ENCODE results near the gene MMP25.
"Not testable (repeated sequence)": the region's sequence is repeated elsewhere in the genome, so short reads cannot be mapped to it uniquely, and the experiment has no call there.

The MMP25 gene

DNA sequence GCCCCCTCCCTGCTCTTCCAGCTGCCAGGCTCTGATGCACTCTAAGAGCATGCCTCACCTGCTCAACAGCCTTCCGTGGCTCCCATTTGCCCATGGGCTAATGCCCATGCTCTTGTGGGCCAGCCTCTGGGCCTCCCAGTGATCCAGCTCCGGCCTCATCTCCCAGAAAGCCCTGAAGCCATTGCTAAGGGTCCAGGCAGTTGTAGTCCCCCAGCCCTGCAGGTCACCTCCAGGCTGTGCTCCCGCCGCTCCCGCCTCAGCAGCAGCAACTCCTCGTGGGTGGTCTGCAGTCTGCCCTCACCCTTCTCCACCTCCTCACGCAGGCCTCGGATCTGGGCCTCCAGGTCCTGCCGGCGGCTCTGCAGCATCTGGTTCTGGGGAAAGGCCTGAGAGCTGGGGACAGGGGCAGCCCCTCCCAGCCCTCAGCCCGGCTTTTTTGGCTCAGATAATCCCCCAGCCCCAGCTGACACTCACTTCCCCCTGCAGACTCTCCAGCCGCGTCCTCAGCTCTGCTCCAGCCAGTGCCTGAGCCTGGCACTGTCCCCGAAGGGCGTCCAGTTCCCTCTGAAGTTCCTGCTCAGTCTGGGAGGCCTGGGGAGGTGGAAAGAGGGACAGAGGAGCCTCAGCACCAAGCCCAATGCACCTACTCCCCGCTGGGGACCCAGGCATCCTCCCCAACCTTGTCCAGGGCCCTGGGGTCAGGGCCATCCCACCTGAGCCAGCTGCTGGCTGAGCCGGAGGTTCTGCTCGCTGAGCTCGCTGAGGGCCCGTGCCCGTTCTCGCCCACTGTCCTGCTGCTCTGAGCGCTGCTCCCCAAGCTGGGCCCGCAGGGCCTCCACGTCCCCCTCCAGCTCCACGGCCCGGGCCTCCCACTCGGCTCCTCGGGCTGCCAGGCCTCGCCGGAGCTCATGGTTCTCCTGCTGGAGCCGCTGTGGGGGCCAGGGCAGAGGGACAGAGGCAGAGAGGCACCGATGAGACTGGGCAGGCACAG, 15.8 kb upstream of the MMP25 start:
- DNase-seq (ENCODE audit: low read depth in 2 of 2): no peak

DNA sequence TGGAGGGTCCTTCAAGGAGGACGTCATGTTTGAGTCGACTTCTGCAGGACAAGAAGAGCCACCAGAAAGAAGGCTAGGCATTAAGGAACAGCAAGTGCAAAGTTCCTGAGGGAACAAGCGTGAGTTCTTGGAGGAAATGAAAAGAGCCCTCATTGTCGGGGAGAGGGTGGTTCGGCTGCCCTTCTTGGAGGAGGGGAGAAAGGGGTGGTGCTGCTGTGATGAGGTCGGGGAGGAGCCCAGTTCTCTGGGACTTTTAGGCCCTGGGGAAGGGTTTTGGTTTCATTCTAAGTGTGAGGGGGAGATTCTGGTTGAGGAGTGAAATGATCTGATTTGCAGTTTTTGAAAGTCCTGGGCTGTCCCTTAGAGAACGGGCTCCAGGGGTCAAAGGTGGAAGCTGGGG, 13.7 kb upstream of the MMP25 start:
- DNase-seq (ENCODE audit: low read depth in 2 of 2): no peak

GRCh38 chr16:3035289-3035971, 10.9 kb upstream of the MMP25 start:
- no peak for DNase-seq (ENCODE audit: low read depth in 2 of 2)

- DNase-seq (ENCODE audit: low read depth in 2 of 2): no peak
Measured at GRCh38 chr16:3035972-3036725, 10.2 kb upstream of the MMP25 start.

- no peak for DNase-seq (ENCODE audit: low read depth in 2 of 2)
Measured at GRCh38 chr16:3036726-3037315, 9.5 kb upstream of the MMP25 start, which contains the start of gene BICDL2. Gene BICDL2 (minus strand): TSS chr16:3036944. CDS start chr16:3035496, 1,448 bp downstream.

- DNase-seq (ENCODE audit: low read depth in 2 of 2): no peak
Measured at GRCh38 chr16:3038256-3038655, 8.1 kb upstream of the MMP25 start.

DNA sequence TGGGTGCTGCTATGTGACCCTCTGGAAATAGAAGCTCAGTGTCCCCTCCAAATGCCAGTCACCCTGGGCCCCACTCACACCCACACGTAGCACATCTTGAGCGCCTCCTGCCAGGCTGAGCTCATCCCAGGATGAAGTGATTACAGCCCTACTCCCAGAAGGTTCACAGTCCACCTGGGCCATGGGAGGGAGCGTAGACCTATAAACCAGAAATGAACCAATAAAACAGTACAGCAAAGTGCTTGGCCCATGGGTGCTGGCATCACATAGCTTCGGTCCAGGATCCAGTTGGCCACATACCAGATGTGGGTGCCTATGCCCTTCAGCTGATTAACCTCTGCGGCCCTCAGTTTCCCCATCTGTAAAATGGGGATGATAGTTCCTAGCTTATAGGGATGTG, 7.5 kb upstream of the MMP25 start:
- no peak for DNase-seq (ENCODE audit: low read depth in 2 of 2)

GRCh38 chr16:3042376-3042775, 4.0 kb upstream of the MMP25 start:
- DNase-seq (ENCODE audit: low read depth in 2 of 2): no peak

DNA sequence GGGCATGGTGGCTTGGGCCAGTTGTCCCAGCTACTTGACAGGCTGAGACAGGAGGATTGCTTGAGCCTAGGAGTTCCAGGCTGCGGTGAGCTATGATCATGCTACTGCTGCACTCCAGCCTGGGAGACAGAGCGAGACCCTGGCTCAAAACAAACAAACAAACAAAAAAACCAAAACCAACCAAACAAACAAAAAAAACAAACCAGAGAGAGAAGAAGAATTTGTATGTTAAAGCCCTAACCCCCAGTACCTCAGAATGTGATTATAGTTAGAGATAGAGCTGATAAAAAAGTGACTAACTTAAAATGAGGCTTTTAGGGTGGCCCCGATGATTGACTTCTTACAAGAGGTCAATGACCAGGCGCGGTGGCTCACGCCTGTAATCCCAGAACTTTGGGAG, 1.7 kb upstream of the MMP25 start:
- no peak for DNase-seq (ENCODE audit: low read depth in 2 of 2)

- DNase-seq (ENCODE audit: low read depth in 2 of 2): no peak
Measured at GRCh38 chr16:3046641-3047386, 453 bp downstream of the MMP25 start.

GRCh38 chr16:3047387-3047720, 993 bp downstream of the MMP25 start:
- DNase-seq (ENCODE audit: low read depth in 2 of 2): no peak

- no peak for DNase-seq (ENCODE audit: low read depth in 2 of 2)
Measured at GRCh38 chr16:3049921-3050481, 3.6 kb downstream of the MMP25 start.

DNA sequence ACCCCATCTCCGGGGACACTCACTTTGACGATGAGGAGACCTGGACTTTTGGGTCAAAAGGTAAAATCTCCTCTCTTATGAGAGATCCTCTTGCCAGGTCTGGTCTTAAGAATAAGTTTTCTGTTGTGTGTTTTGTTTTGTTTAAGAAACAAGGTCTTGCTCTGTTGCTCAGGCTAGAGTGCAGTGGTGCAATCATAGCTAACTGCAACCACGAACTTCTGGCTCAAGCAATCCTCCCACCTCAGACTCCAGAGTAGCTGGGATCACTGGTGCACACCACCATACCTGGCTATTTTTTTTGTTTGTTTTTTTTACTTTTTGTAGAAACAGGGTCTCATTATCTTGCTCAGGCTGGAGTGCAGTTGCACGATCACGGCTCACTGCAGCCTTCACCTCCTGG, 4.1 kb downstream of the MMP25 start:
- no peak for DNase-seq (ENCODE audit: low read depth in 2 of 2)

- no peak for DNase-seq (ENCODE audit: low read depth in 2 of 2)
Measured at GRCh38 chr16:3051009-3051408, 4.6 kb downstream of the MMP25 start.

DNA sequence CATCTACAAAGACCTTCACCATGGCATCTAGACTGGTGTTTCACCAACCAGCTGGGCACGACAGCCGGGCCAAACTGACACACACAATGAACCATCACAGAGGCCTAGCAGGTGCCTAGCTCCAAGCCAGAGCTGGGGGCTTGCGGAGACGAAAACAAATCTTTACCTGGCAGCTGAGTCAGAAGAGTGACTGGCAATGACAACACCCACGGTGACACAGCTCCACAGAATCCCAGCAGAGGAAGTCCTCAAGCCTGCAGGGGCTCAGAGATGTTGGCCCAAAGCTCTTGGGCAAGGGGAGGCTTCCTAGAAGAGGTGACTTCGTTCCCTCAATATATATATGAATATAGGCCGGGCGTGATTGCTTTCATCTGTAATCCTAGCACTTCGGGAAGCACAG, 5.1 kb downstream of the MMP25 start:
- DNase-seq (ENCODE audit: low read depth in 2 of 2): no peak

DNA sequence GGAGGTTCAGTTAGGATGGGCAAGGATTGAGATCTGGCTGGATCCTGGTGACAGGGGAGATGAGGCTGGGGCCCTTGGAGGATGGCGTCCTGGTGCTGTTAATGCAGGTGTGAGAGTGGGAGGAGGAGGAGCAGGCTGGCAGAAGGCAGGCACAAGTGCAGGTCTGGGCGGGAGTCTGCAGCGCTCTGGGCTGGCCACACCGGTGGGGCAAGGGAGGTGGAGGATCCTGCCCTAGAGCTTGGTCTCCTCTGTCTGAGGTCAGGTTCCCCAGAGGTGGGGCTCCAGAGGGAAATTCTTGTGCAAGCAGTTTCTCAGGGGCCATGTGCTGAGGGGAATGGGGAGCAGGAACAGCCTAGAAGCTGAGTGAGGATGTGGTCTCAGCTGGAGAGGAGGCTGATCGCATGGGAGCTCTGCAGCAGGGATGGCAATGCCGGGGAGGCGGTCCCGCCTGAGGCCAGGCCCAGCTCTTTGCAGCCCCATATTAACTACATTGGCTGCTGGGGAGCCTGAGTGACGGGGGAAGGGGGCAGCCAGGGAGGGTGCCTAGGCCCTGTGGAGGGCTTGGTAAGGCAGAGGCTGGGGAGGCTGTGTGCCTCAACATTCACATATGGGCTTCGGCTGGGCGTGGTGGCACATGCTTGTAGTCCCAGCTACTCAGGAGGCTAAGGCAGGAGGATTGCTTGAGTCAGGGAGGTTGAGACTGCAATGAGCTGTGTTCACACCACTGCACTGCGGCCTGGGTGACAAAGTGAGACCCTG, 6.4 kb downstream of the MMP25 start:
- not testable (repeated sequence) for DNase-seq (ENCODE audit: low read depth in 2 of 2)

DNA sequence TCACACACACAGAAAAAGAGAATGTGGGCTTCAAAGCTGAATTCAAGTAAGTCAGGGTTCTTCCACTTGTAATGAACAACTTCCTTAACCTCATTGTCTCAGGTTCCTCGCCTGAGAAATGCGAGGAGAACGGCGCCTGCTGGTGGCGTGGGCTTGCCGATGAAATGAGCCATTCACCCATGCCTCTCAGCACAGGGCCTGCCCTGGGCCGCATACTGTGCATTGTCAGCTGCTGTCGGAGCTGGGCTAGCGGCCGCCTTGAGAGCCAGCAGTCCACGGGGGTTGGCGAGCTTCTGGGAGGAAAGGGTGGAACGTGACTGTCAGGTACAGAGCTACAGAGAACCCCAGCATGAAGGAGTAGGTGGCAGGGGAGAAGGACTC, 7.0 kb downstream of the MMP25 start:
- DNase-seq (ENCODE audit: low read depth in 2 of 2): not testable (repeated sequence)

- no peak for DNase-seq (ENCODE audit: low read depth in 2 of 2)
Measured at GRCh38 chr16:3054965-3055733, 8.8 kb downstream of the MMP25 start.

DNA sequence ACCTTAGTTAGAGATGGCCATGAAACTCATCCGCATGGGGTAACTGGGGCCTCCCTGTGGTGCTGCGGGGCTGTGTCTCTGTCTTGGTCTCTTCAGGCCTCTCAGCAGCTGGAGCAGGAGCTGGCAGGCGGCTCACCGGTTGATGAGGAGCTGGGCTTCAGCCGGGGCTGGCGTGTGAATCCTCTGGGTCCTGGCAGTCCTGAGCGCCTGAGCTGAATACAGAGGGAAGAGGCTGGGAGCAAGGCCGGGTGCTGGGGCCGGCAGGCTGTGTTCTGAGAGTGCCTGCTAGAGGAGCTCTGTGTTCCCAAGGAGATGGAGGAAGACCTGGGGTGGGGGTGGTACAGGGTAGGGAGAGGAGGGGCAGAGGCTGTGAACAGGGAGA, 9.4 kb downstream of the MMP25 start:
- not testable (repeated sequence) for DNase-seq (ENCODE audit: low read depth in 2 of 2)
